Neural cell (in vitro differentiated cells): ENCODE measurements around the gene NPNT.

ENCODE experiments used
- EP300 ChIP-seq: fragments of 450-650 bp; conservative IDR thresholded peaks from 2 replicates; pipeline ENCODE4 v1.6.1; 2014; ENCODE audit warnings: antibody characterized with exemption, mild to moderate bottlenecking, moderate library complexity; ENCODE audit not compliant: poor library complexity, severe bottlenecking
- EZH2 ChIP-seq: fragments of 200-600, 300-800 bp; shearing (Covaris generic), sonication (generic); IDR thresholded peaks from 2 replicates; pipeline ENCODE4 v1.6.1; 2014; ENCODE audit warnings: antibody characterized with exemption, low read length, borderline replicate concordance, mild to moderate bottlenecking; ENCODE audit not compliant: insufficient read depth, poor library complexity, severe bottlenecking
- MXI1 ChIP-seq: fragments of 450-650 bp; conservative IDR thresholded peaks from 2 replicates; pipeline ENCODE4 v1.6.1; 2014; ENCODE audit warnings: antibody characterized with exemption, mild to moderate bottlenecking; ENCODE audit not compliant: poor library complexity, severe bottlenecking
- POLR2AphosphoS5 ChIP-seq: IDR thresholded peaks from 2 replicates; pipeline ENCODE4 v1.6.1; 2012
- RAD21 ChIP-seq: fragments of 450-650 bp; conservative IDR thresholded peaks from 2 replicates; pipeline ENCODE4 v1.6.1; 2014; ENCODE audit warnings: antibody characterized with exemption, mild to moderate bottlenecking, moderate library complexity
- SMC3 ChIP-seq: fragments of 450-650 bp; conservative IDR thresholded peaks from 2 replicates; pipeline ENCODE4 v1.6.1; 2014; ENCODE audit warnings: antibody characterized with exemption, mild to moderate bottlenecking, moderate library complexity; ENCODE audit not compliant: poor library complexity
- TAF1 ChIP-seq: IDR thresholded peaks from 2 replicates; pipeline ENCODE4 v1.6.1; 2012; ENCODE audit warnings: low read depth
- TF ChIP-seq, protein P1 (sequence below): IDR thresholded peaks from 2 replicates; pipeline ENCODE4 v1.6.1; 2012; ENCODE audit warnings: borderline replicate concordance
- TF ChIP-seq, protein P2 (sequence below): fragments of 450-650 bp; IDR thresholded peaks from 2 replicates; pipeline ENCODE4 v1.5.1; 2014; ENCODE audit warnings: antibody characterized with exemption, mild to moderate bottlenecking, moderate library complexity; ENCODE audit not compliant: poor library complexity, severe bottlenecking

DNA sequence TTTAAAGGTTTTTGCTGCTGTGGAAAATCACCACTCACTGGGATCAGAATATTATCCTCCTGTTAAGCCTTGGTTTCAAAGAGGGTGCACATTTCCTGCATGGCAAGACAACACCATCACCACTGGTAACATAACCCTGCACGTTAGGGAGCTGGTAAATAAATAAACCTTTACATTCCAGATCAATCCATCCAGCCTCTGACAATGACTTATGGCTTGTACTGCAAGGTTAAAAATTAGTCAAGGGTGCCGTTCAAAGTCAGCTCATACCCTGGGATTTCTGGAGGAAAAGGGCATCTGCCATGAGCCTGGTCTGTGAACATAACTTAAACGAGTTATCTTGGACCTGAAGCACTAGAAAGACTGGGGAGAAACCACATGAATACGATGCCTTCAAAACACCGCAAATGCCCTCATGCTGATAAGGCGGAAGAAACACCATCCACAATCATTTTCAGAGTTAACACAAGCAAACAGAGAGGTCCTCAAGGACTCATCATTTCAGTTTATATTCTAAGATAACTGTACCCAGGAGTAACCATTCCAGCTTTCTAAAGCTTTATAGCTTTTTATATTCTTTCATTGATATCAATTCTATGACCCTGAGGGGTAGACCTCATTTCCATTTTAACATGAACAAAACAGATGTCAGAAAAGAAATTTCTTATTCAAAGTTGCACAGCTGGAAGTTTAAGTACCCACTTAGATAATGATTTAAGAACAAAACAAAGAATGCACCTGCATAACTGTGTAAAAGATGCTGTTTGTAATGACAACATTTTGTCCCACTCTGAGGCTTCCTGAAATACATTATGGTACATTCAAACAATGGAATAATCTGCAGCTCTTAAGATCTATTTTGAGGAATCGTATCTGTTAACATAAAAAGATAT lies 103.1 kb downstream of the NPNT start:
- TF ChIP-seq, protein P1, sequence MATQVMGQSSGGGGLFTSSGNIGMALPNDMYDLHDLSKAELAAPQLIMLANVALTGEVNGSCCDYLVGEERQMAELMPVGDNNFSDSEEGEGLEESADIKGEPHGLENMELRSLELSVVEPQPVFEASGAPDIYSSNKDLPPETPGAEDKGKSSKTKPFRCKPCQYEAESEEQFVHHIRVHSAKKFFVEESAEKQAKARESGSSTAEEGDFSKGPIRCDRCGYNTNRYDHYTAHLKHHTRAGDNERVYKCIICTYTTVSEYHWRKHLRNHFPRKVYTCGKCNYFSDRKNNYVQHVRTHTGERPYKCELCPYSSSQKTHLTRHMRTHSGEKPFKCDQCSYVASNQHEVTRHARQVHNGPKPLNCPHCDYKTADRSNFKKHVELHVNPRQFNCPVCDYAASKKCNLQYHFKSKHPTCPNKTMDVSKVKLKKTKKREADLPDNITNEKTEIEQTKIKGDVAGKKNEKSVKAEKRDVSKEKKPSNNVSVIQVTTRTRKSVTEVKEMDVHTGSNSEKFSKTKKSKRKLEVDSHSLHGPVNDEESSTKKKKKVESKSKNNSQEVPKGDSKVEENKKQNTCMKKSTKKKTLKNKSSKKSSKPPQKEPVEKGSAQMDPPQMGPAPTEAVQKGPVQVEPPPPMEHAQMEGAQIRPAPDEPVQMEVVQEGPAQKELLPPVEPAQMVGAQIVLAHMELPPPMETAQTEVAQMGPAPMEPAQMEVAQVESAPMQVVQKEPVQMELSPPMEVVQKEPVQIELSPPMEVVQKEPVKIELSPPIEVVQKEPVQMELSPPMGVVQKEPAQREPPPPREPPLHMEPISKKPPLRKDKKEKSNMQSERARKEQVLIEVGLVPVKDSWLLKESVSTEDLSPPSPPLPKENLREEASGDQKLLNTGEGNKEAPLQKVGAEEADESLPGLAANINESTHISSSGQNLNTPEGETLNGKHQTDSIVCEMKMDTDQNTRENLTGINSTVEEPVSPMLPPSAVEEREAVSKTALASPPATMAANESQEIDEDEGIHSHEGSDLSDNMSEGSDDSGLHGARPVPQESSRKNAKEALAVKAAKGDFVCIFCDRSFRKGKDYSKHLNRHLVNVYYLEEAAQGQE, result no peak
- TF ChIP-seq, protein P2, sequence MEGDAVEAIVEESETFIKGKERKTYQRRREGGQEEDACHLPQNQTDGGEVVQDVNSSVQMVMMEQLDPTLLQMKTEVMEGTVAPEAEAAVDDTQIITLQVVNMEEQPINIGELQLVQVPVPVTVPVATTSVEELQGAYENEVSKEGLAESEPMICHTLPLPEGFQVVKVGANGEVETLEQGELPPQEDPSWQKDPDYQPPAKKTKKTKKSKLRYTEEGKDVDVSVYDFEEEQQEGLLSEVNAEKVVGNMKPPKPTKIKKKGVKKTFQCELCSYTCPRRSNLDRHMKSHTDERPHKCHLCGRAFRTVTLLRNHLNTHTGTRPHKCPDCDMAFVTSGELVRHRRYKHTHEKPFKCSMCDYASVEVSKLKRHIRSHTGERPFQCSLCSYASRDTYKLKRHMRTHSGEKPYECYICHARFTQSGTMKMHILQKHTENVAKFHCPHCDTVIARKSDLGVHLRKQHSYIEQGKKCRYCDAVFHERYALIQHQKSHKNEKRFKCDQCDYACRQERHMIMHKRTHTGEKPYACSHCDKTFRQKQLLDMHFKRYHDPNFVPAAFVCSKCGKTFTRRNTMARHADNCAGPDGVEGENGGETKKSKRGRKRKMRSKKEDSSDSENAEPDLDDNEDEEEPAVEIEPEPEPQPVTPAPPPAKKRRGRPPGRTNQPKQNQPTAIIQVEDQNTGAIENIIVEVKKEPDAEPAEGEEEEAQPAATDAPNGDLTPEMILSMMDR, result no peak
- TF ChIP-seq EZH2 (no peak), EP300 (no peak), POLR2AphosphoS5 (no peak), SMC3 (no peak), RAD21 (no peak), TAF1 (no peak), MXI1 (no peak)
